WTC11 (cell line): ENCODE data around the gene B3GALNT1. TPM values are rescaled to one million over a fixed set of nuclear protein-coding genes. Genes with fewer than 3 reads are reported as not detected.

Source experiments
- ATAC-seq: fragments of 200-7000 bp; cut with Tn5 transposase; 2 replicates; pipeline ENCODE4 v1.10.0; 2021; ENCODE audit warnings: mild to moderate bottlenecking, moderate library complexity
- CTCF ChIA-PET: fragments of 300-600 bp; sonication (Branson Sonifier 250); formaldehyde crosslinking; loops from one replicate; lab custom pipeline; 2021; ENCODE audit warnings: antibody characterized with exemption; lab: Charles Lee
- POLR2A ChIA-PET: fragments of 350-600 bp; sonication (Branson Sonifier 250); formaldehyde crosslinking; loops from one replicate; lab custom pipeline; 2021; ENCODE audit warnings: antibody characterized with exemption; lab: Charles Lee
- DNase-seq: peaks from one replicate; pipeline ENCODE4 v3.0.0; 2021; ENCODE audit warnings: low spot score
- H3K27ac Mint-ChIP-seq: 2 replicates; pipeline ENCODE4 v1.8.0; 2021; ENCODE audit warnings: mixed read lengths
- H3K27me3 Mint-ChIP-seq: 2 replicates; pipeline ENCODE4 v1.8.0; 2021; ENCODE audit warnings: low read depth, mild to moderate bottlenecking, moderate library complexity, mixed read lengths
- H3K36me3 Mint-ChIP-seq: 2 replicates; pipeline ENCODE4 v1.8.0; 2021; ENCODE audit warnings: mixed read lengths
- H3K4me1 Mint-ChIP-seq: 2 replicates; pipeline ENCODE4 v1.8.0; 2022; ENCODE audit warnings: mixed read lengths
- H3K4me3 Mint-ChIP-seq: 2 replicates; pipeline ENCODE4 v1.8.0; 2021; ENCODE audit warnings: mild to moderate bottlenecking, moderate library complexity, mixed read lengths
- H3K9me3 Mint-ChIP-seq: 2 replicates; pipeline ENCODE4 v1.8.0; 2021; ENCODE audit warnings: mixed read lengths
- CREB1 ChIP-seq: sonication (generic); formaldehyde crosslinking; IDR thresholded peaks from 2 replicates; pipeline ENCODE4 v1.8.0; 2023; ENCODE audit warnings: mild to moderate bottlenecking, missing genetic modification reagents
- ETV6 ChIP-seq: sonication (generic); formaldehyde crosslinking; IDR thresholded peaks from 2 replicates; pipeline ENCODE4 v1.8.1; 2022; ENCODE audit warnings: mild to moderate bottlenecking, missing genetic modification reagents
- FOXJ3 ChIP-seq: sonication (generic); formaldehyde crosslinking; IDR thresholded peaks from 2 replicates; pipeline ENCODE4 v1.9.0; 2021; ENCODE audit warnings: missing genetic modification reagents, mild to moderate bottlenecking, borderline replicate concordance
- HMGA2 ChIP-seq: fragments of 250-450 bp; sonication (Bioruptor Pico); IDR thresholded peaks from 2 replicates; pipeline ENCODE4 v1.4.0; 2021; ENCODE audit warnings: mild to moderate bottlenecking, moderate library complexity
- IRF2 ChIP-seq: sonication (generic); formaldehyde crosslinking; IDR thresholded peaks from 2 replicates; pipeline ENCODE4 v1.8.0; 2022; ENCODE audit warnings: low read depth, missing genetic modification reagents, borderline replicate concordance
- JAZF1 ChIP-seq: fragments of 250-450 bp; sonication (Bioruptor Pico); IDR thresholded peaks from 2 replicates; pipeline ENCODE4 v1.9.0; 2021; ENCODE audit warnings: moderate library complexity, mild to moderate bottlenecking, inconsistent platforms
- KAT7 ChIP-seq: sonication (generic); formaldehyde crosslinking; IDR thresholded peaks from 2 replicates; pipeline ENCODE4 v1.8.1; 2023; ENCODE audit warnings: missing genetic modification reagents, mild to moderate bottlenecking, borderline replicate concordance
- NFATC4 ChIP-seq: fragments of 250-450 bp; sonication (Bioruptor Pico); IDR thresholded peaks from 2 replicates; pipeline ENCODE4 v1.9.0; 2021; ENCODE audit warnings: mild to moderate bottlenecking
- NFYB ChIP-seq: sonication (generic); formaldehyde crosslinking; conservative IDR thresholded peaks from 2 replicates; pipeline ENCODE4 v1.8.0; 2022; ENCODE audit warnings: low read depth, missing genetic modification reagents
- NR1H2 ChIP-seq: sonication (generic); formaldehyde crosslinking; IDR thresholded peaks from 2 replicates; pipeline ENCODE4 v1.9.0; 2021; ENCODE audit warnings: mild to moderate bottlenecking, moderate library complexity, missing genetic modification reagents
- RORB ChIP-seq: fragments of 250-450 bp; sonication (Bioruptor Pico); IDR thresholded peaks from 2 replicates; pipeline ENCODE4 v1.9.0; 2021; ENCODE audit warnings: mild to moderate bottlenecking
- SMAD3 ChIP-seq: sonication (generic); formaldehyde crosslinking; IDR thresholded peaks from 2 replicates; pipeline ENCODE4 v1.8.0; 2022; ENCODE audit warnings: missing genetic modification reagents, mild to moderate bottlenecking, borderline replicate concordance
- SMAD4 ChIP-seq: sonication (generic); formaldehyde crosslinking; IDR thresholded peaks from 2 replicates; pipeline ENCODE4 v1.8.0; 2022; ENCODE audit warnings: mild to moderate bottlenecking, missing genetic modification reagents
- ZNF317 ChIP-seq: sonication (generic); formaldehyde crosslinking; IDR thresholded peaks from 2 replicates; pipeline ENCODE4 v1.8.1; 2023; ENCODE audit warnings: low read depth, mild to moderate bottlenecking, moderate library complexity, missing genetic modification reagents, borderline replicate concordance
- total RNA-seq: library from RNA; stranded (reverse); gene quantifications from 3 replicates; pipeline ENCODE4 v1.2.3, GENCODE V29; 2021
- TF ChIP-seq, protein P1 (sequence below): fragments of 250-450 bp; sonication (Bioruptor Pico); IDR thresholded peaks from 2 replicates; pipeline ENCODE4 v1.9.0; 2021; ENCODE audit warnings: mild to moderate bottlenecking, borderline replicate concordance
- TF ChIP-seq, protein P2 (sequence below): fragments of 250-450 bp; sonication (Bioruptor Pico); IDR thresholded peaks from 2 replicates; pipeline ENCODE4 v1.8.0; 2021; ENCODE audit warnings: mild to moderate bottlenecking
- TF ChIP-seq, protein P3 (sequence below): sonication (generic); formaldehyde crosslinking; IDR thresholded peaks from 2 replicates; pipeline ENCODE4 v1.8.1; 2022; ENCODE audit warnings: mild to moderate bottlenecking, missing genetic modification reagents, moderate library complexity, borderline replicate concordance
- TF ChIP-seq, protein P4 (sequence below): sonication (generic); formaldehyde crosslinking; IDR thresholded peaks from 2 replicates; pipeline ENCODE4 v1.8.1; 2023; ENCODE audit warnings: mild to moderate bottlenecking, missing genetic modification reagents, moderate library complexity
- TF ChIP-seq, protein P5 (sequence below): sonication (generic); formaldehyde crosslinking; IDR thresholded peaks from 2 replicates; pipeline ENCODE4 v1.8.0; 2023; ENCODE audit warnings: missing genetic modification reagents
- TF ChIP-seq, protein P6 (sequence below): sonication (generic); formaldehyde crosslinking; conservative IDR thresholded peaks from 2 replicates; pipeline ENCODE4 v1.8.1; 2022; ENCODE audit warnings: mild to moderate bottlenecking, missing genetic modification reagents

The B3GALNT1 gene
- total RNA-seq, 1 experiment from 2014 or later, result 4.2 TPM

DNA sequence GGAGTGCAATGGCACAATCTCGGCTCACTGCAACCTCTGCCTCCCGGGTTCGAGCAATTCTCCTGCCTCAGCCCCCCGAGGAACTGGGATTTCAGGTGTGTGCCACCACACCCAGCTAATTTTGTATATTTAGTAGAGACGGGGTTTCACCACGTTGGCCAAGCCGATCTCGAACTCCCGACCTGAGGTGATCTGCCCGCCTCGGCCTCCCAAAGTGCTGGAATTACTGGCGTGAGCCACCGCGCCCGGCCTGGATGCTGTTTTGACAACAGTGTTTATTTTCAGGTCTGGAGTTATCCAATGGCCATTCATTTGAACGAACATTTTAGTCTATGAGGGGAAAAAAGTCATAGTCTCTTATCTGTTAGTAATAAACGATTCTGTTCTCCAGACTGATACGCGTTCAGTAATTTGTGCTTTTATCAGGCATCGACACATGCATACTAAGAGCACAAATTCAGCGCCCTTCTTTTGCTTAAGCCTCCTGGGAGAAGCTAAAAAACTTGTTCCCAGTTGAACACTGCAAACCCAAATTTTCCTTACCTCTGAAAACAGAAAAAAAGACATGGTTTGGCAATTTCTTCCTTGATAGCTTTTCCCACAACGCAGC, 1.3 kb downstream of the B3GALNT1 start:
- Mint-ChIP-seq H3K4me1 (peaks cover 12% of the 10 kb centered on the region), H3K4me3 (peak overlapping the region; percentile 81), H3K9me3 (no peaks in the 10 kb centered on the region), H3K27ac (no peak overlapping the region), H3K27me3 (peaks cover 37% of the 10 kb centered on the region), H3K36me3 (peaks cover 7% of the 10 kb centered on the region)
- no peak for DNase-seq
- ChIA-PET CTCF (no interaction called here), POLR2A (no interaction called here)
- TF ChIP-seq SMAD3 (CRISPR knock-in tag) (no peak), SMAD4 (no peak), JAZF1 (CRISPR knock-in tag) (no peak), RORB (CRISPR knock-in tag) (no peak), ETV6 (CRISPR knock-in tag) (no peak), IRF2 (CRISPR knock-in tag) (no peak), CREB1 (CRISPR knock-in tag) (no peak), NR1H2 (CRISPR knock-in tag) (no peak), HMGA2 (CRISPR knock-in tag) (no peak), FOXJ3 (CRISPR knock-in tag) (no peak), ZNF317 (CRISPR knock-in tag) (no peak), NFYB (CRISPR knock-in tag) (no peak), KAT7 (CRISPR knock-in tag) (no peak), NFATC4 (no peak)
- TF ChIP-seq, protein P1, sequence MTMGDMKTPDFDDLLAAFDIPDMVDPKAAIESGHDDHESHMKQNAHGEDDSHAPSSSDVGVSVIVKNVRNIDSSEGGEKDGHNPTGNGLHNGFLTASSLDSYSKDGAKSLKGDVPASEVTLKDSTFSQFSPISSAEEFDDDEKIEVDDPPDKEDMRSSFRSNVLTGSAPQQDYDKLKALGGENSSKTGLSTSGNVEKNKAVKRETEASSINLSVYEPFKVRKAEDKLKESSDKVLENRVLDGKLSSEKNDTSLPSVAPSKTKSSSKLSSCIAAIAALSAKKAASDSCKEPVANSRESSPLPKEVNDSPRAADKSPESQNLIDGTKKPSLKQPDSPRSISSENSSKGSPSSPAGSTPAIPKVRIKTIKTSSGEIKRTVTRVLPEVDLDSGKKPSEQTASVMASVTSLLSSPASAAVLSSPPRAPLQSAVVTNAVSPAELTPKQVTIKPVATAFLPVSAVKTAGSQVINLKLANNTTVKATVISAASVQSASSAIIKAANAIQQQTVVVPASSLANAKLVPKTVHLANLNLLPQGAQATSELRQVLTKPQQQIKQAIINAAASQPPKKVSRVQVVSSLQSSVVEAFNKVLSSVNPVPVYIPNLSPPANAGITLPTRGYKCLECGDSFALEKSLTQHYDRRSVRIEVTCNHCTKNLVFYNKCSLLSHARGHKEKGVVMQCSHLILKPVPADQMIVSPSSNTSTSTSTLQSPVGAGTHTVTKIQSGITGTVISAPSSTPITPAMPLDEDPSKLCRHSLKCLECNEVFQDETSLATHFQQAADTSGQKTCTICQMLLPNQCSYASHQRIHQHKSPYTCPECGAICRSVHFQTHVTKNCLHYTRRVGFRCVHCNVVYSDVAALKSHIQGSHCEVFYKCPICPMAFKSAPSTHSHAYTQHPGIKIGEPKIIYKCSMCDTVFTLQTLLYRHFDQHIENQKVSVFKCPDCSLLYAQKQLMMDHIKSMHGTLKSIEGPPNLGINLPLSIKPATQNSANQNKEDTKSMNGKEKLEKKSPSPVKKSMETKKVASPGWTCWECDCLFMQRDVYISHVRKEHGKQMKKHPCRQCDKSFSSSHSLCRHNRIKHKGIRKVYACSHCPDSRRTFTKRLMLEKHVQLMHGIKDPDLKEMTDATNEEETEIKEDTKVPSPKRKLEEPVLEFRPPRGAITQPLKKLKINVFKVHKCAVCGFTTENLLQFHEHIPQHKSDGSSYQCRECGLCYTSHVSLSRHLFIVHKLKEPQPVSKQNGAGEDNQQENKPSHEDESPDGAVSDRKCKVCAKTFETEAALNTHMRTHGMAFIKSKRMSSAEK (CRISPR knock-in tag), result no peak
- TF ChIP-seq, protein P2, sequence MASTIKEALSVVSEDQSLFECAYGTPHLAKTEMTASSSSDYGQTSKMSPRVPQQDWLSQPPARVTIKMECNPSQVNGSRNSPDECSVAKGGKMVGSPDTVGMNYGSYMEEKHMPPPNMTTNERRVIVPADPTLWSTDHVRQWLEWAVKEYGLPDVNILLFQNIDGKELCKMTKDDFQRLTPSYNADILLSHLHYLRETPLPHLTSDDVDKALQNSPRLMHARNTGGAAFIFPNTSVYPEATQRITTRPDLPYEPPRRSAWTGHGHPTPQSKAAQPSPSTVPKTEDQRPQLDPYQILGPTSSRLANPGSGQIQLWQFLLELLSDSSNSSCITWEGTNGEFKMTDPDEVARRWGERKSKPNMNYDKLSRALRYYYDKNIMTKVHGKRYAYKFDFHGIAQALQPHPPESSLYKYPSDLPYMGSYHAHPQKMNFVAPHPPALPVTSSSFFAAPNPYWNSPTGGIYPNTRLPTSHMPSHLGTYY (CRISPR knock-in tag), result no peak
- TF ChIP-seq, protein P3, sequence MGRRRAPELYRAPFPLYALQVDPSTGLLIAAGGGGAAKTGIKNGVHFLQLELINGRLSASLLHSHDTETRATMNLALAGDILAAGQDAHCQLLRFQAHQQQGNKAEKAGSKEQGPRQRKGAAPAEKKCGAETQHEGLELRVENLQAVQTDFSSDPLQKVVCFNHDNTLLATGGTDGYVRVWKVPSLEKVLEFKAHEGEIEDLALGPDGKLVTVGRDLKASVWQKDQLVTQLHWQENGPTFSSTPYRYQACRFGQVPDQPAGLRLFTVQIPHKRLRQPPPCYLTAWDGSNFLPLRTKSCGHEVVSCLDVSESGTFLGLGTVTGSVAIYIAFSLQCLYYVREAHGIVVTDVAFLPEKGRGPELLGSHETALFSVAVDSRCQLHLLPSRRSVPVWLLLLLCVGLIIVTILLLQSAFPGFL (CRISPR knock-in tag), result no peak
- TF ChIP-seq, protein P4, sequence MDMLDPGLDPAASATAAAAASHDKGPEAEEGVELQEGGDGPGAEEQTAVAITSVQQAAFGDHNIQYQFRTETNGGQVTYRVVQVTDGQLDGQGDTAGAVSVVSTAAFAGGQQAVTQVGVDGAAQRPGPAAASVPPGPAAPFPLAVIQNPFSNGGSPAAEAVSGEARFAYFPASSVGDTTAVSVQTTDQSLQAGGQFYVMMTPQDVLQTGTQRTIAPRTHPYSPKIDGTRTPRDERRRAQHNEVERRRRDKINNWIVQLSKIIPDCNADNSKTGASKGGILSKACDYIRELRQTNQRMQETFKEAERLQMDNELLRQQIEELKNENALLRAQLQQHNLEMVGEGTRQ (CRISPR knock-in tag), result no peak
- TF ChIP-seq, protein P5, sequence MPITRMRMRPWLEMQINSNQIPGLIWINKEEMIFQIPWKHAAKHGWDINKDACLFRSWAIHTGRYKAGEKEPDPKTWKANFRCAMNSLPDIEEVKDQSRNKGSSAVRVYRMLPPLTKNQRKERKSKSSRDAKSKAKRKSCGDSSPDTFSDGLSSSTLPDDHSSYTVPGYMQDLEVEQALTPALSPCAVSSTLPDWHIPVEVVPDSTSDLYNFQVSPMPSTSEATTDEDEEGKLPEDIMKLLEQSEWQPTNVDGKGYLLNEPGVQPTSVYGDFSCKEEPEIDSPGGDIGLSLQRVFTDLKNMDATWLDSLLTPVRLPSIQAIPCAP (CRISPR knock-in tag), result no peak
- TF ChIP-seq, protein P6, sequence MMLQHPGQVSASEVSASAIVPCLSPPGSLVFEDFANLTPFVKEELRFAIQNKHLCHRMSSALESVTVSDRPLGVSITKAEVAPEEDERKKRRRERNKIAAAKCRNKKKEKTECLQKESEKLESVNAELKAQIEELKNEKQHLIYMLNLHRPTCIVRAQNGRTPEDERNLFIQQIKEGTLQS (CRISPR knock-in tag), result no peak
- no peak for ATAC-seq
